HEK293T (cell line): ENCODE data around the gene CD2.

Experiments used
- CTCF ChIA-PET: fragments of 350-600 bp; formaldehyde crosslinking; extraction: SDS; loops from one replicate; lab custom pipeline; 2021; ENCODE audit warnings: antibody characterized with exemption, inconsistent platforms; lab: Yijun Ruan, JAX
- POLR2A ChIA-PET: fragments of 350-600 bp; formaldehyde crosslinking; extraction: SDS; loops from one replicate; lab custom pipeline; 2020; ENCODE audit warnings: antibody characterized with exemption, inconsistent platforms; lab: Yijun Ruan, JAX
- DNase-seq: peaks from one replicate; pipeline ENCODE4 v3.0.0; 2012; ENCODE audit warnings: mixed read lengths; ENCODE audit errors: extremely low spot score
- ARNT ChIP-seq: fragments of 450-650 bp; IDR thresholded peaks from 2 replicates; pipeline ENCODE4 v1.6.1; 2017; ENCODE audit warnings: mild to moderate bottlenecking
- BHLHE40 ChIP-seq: fragments of 450-650 bp; IDR thresholded peaks from 2 replicates; pipeline ENCODE4 v1.6.1; 2016; ENCODE audit warnings: mild to moderate bottlenecking, moderate library complexity, borderline replicate concordance
- CTBP1 ChIP-seq: fragments of 450-650 bp; IDR thresholded peaks from 2 replicates; pipeline ENCODE4 v1.6.1; 2016; ENCODE audit warnings: borderline replicate concordance
- ELF4 ChIP-seq: fragments of 450-650 bp; IDR thresholded peaks from 2 replicates; pipeline ENCODE4 v1.6.1; 2017; ENCODE audit warnings: antibody characterized with exemption
- FOXA1 ChIP-seq: fragments of 450-650 bp; IDR thresholded peaks from 2 replicates; pipeline ENCODE4 v1.6.1; 2016; ENCODE audit warnings: mild to moderate bottlenecking
- FOXK2 ChIP-seq: fragments of 450-650 bp; IDR thresholded peaks from 2 replicates; pipeline ENCODE4 v1.6.1; 2016; ENCODE audit warnings: mild to moderate bottlenecking
- FOXM1 ChIP-seq: fragments of 450-650 bp; IDR thresholded peaks from 2 replicates; pipeline ENCODE4 v1.6.1; 2017; ENCODE audit warnings: mild to moderate bottlenecking, borderline replicate concordance
- HDGF ChIP-seq: fragments of 450-650 bp; IDR thresholded peaks from 2 replicates; pipeline ENCODE4 v1.6.1; 2017; ENCODE audit warnings: antibody characterized with exemption, borderline replicate concordance
- L3MBTL2 ChIP-seq: fragments of 450-650 bp; conservative IDR thresholded peaks from 2 replicates; pipeline ENCODE4 v1.6.1; 2016; ENCODE audit warnings: mild to moderate bottlenecking
- LEF1 ChIP-seq: fragments of 450-650 bp; IDR thresholded peaks from 2 replicates; pipeline ENCODE4 v1.6.1; 2017; ENCODE audit warnings: mild to moderate bottlenecking, borderline replicate concordance
- NFRKB ChIP-seq: fragments of 450-650 bp; IDR thresholded peaks from 2 replicates; pipeline ENCODE4 v1.6.1; 2016; ENCODE audit warnings: mild to moderate bottlenecking, moderate library complexity
- PKNOX1 ChIP-seq: fragments of 450-650 bp; IDR thresholded peaks from 2 replicates; pipeline ENCODE4 v1.6.1; 2016
- SP1 ChIP-seq: fragments of 450-650 bp; IDR thresholded peaks from 2 replicates; pipeline ENCODE4 v1.6.1; 2017
- SUZ12 ChIP-seq: fragments of 450-650 bp; IDR thresholded peaks from 2 replicates; pipeline ENCODE4 v1.6.1; 2016; ENCODE audit warnings: mild to moderate bottlenecking
- TARDBP ChIP-seq: fragments of 450-650 bp; IDR thresholded peaks from 2 replicates; pipeline ENCODE4 v1.6.1; 2016
- ZNF384 ChIP-seq: fragments of 450-650 bp; IDR thresholded peaks from 2 replicates; pipeline ENCODE4 v1.6.1; 2016

Gene CD2

GRCh38 chr1:116764906-116765862 lies 11.0 kb downstream of the CD2 start:
- ChIA-PET CTCF (interaction anchor here (0.6 to 1.9 kb wide), 8 partner anchors 12 to 145 kb away, joined by 3 to 8 read pairs (median 4); partner anchors contain the start of genes CD2 and PTGFRN), POLR2A (no interaction called here)
- no peak for DNase-seq
- TF ChIP-seq FOXM1 (no peak), SUZ12 (no peak)

- POLR2A ChIA-PET: interaction anchor here (0.5 kb wide), 1 partner anchor 59 kb away, joined by 3 read pairs; no protein-coding TSS in a partner anchor
- CTCF ChIA-PET: no interaction called here
- DNase-seq: no peak
- no peak for TF ChIP-seq ZNF384
- no peak for TF ChIP-seq NFRKB
- TF ChIP-seq SP1: no peak
- no peak for TF ChIP-seq CTBP1
- no peak for TF ChIP-seq BHLHE40
- no peak for TF ChIP-seq ELF4
- TF ChIP-seq ARNT: no peak
- no peak for TF ChIP-seq L3MBTL2
- TF ChIP-seq LEF1: no peak
- TF ChIP-seq SUZ12: no peak
- no peak for TF ChIP-seq TARDBP
- no peak for TF ChIP-seq FOXK2
Measured at GRCh38 chr1:116765962-116766361, 11.7 kb downstream of the CD2 start.

GRCh38 chr1:116766616-116767469 lies 12.6 kb downstream of the CD2 start:
- DNase-seq: no peak
- TF ChIP-seq SUZ12: no peak
- TF ChIP-seq L3MBTL2: no peak
- no peak for TF ChIP-seq FOXK2
- TF ChIP-seq PKNOX1: no peak
- TF ChIP-seq FOXA1: no peak
- TF ChIP-seq SP1: no peak
- no peak for TF ChIP-seq NFRKB
- TF ChIP-seq ZNF384: no peak
- TF ChIP-seq BHLHE40: no peak
- no peak for TF ChIP-seq TARDBP
- no peak for TF ChIP-seq LEF1
- TF ChIP-seq FOXM1: no peak
- no peak for TF ChIP-seq ELF4
- POLR2A ChIA-PET: no interaction called here
- CTCF ChIA-PET: no interaction called here

GRCh38 chr1:116767782-116768382 lies 13.7 kb downstream of the CD2 start:
- no peak for DNase-seq
- ChIA-PET CTCF (no interaction called here), POLR2A (no interaction called here)
- TF ChIP-seq ZNF384 (no peak), L3MBTL2 (no peak), FOXM1 (no peak), LEF1 (no peak), FOXK2 (no peak), SP1 (no peak), CTBP1 (no peak), TARDBP (no peak), ELF4 (no peak), NFRKB (no peak), HDGF (no peak), BHLHE40 (no peak), FOXA1 (no peak), SUZ12 (no peak), ARNT (no peak)

- no peak for DNase-seq
- TF ChIP-seq SUZ12 (no peak), HDGF (no peak), ELF4 (no peak), ZNF384 (no peak), NFRKB (no peak), BHLHE40 (no peak), ARNT (no peak), LEF1 (no peak), CTBP1 (no peak), PKNOX1 (no peak), FOXK2 (no peak), FOXA1 (no peak), FOXM1 (no peak)
- ChIA-PET POLR2A (no interaction called here), CTCF (no interaction called here)
Measured at GRCh38 chr1:116768416-116769103, 14.3 kb downstream of the CD2 start.
